GM23248 (cell line): ENCODE measurements around the gene EFHD1.

Experiments
- EZH2 ChIP-seq: fragments of 200-600 bp; sonication (generic); IDR thresholded peaks from 2 replicates; pipeline ENCODE4 v1.6.1; 2018; ENCODE audit warnings: antibody characterized with exemption, mild to moderate bottlenecking; ENCODE audit not compliant: insufficient read depth, poor library complexity, severe bottlenecking
- EZH2phosphoT487 ChIP-seq: fragments of 200-600 bp; sonication (generic); IDR thresholded peaks from 2 replicates; pipeline ENCODE4 v1.6.1; 2018; ENCODE audit warnings: antibody characterized with exemption, moderate library complexity, mild to moderate bottlenecking, low read depth; ENCODE audit not compliant: insufficient read depth

DNA sequence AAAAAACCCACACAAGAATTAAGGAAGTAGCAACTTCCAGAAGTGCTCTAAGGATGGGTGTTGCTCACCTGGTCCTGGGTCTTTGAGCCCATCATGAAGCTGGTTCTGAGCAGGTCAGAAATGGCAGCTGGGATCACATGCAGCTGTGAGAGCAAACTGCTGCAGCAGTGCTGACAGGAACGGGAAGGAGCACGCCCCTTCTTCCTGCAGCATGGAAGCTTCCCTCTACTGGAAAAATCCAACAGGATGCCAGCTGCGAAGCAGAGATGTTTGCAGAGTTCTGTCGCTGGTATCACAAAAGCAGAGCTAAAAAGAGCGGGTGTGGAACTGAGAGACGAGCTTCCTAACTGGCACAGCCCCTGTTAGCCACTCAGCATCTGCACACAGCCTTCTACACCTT lies 49.2 kb upstream of the EFHD1 start:
- no peak for TF ChIP-seq EZH2
- TF ChIP-seq EZH2phosphoT487: no peak
